Esophagus squamous epithelium (tissue), 5 donors: Measurements from ENCODE around the gene SEC23IP. TPM values are rescaled to one million over a fixed set of nuclear protein-coding genes. Genes with fewer than 3 reads are reported as not detected.

Experiments used
- DNase-seq: peaks from one replicate; lab custom pipeline; 2025; lab: John Stamatoyannopoulos, UW
- H3K27ac ChIP-seq, 4 donors: fragments of 200-600 bp; sonication (generic); one replicate each; pipeline ENCODE4 v1.5.1; 2016 to 2019; ENCODE audit warnings: mild to moderate bottlenecking in 1 of 4
- H3K27me3 ChIP-seq, 4 donors: fragments of 200-600 bp; sonication (generic); 1 replicate in 3 of 4; 2 replicates in 1 of 4; pipeline versions ENCODE4 v1.5.1 to v1.6.0; 2017 to 2021; ENCODE audit warnings: antibody characterized with exemption in 1 of 4
- H3K36me3 ChIP-seq, 3 donors: fragments of 200-600 bp; sonication (generic); one replicate each; pipeline ENCODE4 v1.5.1; 2016 to 2019
- H3K4me1 ChIP-seq, 3 donors: fragments of 200-600 bp; sonication (generic); one replicate each; pipeline ENCODE4 v1.5.1; 2017 to 2019
- H3K4me3 ChIP-seq, 4 donors: fragments of 200-600 bp; sonication (generic); 1 replicate in 3 of 4; 2 replicates in 1 of 4; pipeline ENCODE4 v1.5.1; 2016 to 2019; ENCODE audit warnings: mild to moderate bottlenecking in 2 of 4, moderate library complexity in 1 of 4
- H3K9me3 ChIP-seq, 3 donors: fragments of 200-600 bp; sonication (generic); one replicate each; pipeline ENCODE4 v1.5.1; 2016 to 2019
- POLR2A ChIP-seq, 4 donors: fragments of 450-650 bp; IDR thresholded peaks; one replicate each; pipeline ENCODE4 v1.6.1; 2017; ENCODE audit warnings: antibody characterized with exemption in 4 of 4, mild to moderate bottlenecking in 4 of 4, moderate library complexity in 3 of 4
- WGBS, 2 donors: methylation state at CpG; one replicate each; pipeline ENCODE4 v1.1.5; 2018; 5-methylcytosine and 5-hydroxymethylcytosine counted together
- intact Hi-C: fragments of 100-400 bp; cut with DNase I; formaldehyde crosslinking; loops from one replicate; pipeline ENCODE4 v1.15.0; 2022
- small RNA-seq, 4 donors: library from RNA; depleted of rRNA; stranded (forward); fragments of <200 nt; gene quantifications; one replicate each; pipeline ENCODE3, GENCODE V24; 2016
- total RNA-seq, 4 donors: library from RNA; depleted of rRNA; stranded (reverse); fragments of >200 nt; gene quantifications; one replicate each; pipeline ENCODE4 v1.1.0, GENCODE V29; 2016
- TF ChIP-seq, protein P1 (sequence below), 6 experiments: fragments of 450-650 bp in 4 of 6; fragments of 200-600 bp in 2 of 6; sonication (generic) in 2 of 6; IDR thresholded peaks; one replicate each; pipeline ENCODE4 v1.5.1; 2016 to 2019; ENCODE audit warnings: antibody characterized with exemption in 6 of 6, mild to moderate bottlenecking in 4 of 6, moderate library complexity in 4 of 6
- donor health status: DM: yes; HTN: yes; CAD: no.

SEC23IP gene
- total RNA-seq, 4 donors from 2014 or later = 13.0 to 20.5 (median 16.5) TPM

DNA sequence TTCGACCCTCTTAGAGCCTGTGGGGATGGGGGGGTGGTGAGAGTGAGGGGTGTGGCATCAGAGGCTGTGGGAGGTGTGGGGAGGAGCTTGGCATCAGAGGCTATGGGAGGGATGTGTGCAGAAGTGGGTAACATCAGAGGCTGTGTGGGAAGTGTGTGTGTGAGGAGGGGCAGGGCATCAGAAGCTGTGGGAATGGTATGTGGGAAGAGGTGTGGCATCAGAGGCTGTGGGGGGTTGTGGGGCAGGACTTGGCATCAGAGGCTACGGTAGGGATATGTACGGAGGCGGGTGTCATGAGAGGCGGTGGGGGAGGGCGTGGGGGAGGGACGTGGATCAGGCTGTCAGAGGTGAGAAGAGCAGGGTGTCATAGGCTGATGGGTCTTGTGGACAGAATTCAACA is 97.4 kb downstream of the SEC23IP start:
- WGBS, 2 donors = 73 to 75% methylated on average over 6 to 7 of the region's 7 CpGs
- Histone ChIP-seq H3K36me3 (no peaks in the 10 kb centered on the region), H3K27me3 (peaks cover 0 to 5% (median 0%) of the 10 kb centered on the region in 4 donors), H3K4me1 (no peaks in the 10 kb centered on the region), H3K27ac (no peak overlapping the region), H3K4me3 (no peak overlapping the region), H3K9me3 (no peaks in the 10 kb centered on the region)
- intact Hi-C loops = no loop called here
- no peak for DNase-seq
- TF ChIP-seq, protein P1, sequence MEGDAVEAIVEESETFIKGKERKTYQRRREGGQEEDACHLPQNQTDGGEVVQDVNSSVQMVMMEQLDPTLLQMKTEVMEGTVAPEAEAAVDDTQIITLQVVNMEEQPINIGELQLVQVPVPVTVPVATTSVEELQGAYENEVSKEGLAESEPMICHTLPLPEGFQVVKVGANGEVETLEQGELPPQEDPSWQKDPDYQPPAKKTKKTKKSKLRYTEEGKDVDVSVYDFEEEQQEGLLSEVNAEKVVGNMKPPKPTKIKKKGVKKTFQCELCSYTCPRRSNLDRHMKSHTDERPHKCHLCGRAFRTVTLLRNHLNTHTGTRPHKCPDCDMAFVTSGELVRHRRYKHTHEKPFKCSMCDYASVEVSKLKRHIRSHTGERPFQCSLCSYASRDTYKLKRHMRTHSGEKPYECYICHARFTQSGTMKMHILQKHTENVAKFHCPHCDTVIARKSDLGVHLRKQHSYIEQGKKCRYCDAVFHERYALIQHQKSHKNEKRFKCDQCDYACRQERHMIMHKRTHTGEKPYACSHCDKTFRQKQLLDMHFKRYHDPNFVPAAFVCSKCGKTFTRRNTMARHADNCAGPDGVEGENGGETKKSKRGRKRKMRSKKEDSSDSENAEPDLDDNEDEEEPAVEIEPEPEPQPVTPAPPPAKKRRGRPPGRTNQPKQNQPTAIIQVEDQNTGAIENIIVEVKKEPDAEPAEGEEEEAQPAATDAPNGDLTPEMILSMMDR (IDR thresholded peaks at IDR 0.05) = no peak
- no peak for TF ChIP-seq POLR2A (IDR thresholded peaks at IDR 0.05)

DNA sequence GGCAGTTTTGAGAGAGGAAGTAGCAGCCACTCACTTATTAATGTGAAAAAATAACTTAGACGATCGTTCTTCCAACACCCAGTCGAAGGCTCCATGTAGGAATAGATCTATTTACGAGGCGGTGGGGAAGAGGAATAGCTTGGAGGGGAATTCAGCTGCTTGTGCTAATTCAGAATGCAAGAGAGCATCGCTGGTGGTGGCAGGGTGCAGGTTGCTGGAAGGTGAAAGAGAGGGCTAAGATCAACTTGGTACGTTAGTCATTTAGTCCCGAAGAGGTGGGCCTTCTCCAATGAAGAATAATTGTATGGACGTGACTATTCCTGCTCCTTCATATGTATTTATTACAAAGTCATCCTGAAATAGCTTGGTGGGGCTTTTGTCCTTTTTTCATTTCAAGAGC is 98.5 kb downstream of the SEC23IP start:
- no peak for DNase-seq
- WGBS, 2 donors = 37 to 62% methylated on average over 9 of the region's 9 CpGs
- H3K27me3 ChIP-seq = peaks cover 0 to 5% (median 0%) of the 10 kb centered on the region in 4 donors
- H3K36me3 ChIP-seq = no peaks in the 10 kb centered on the region
- H3K9me3 ChIP-seq = peaks cover 0 to 6% (median 0%) of the 10 kb centered on the region in 3 donors
- no peak overlapping the region for H3K4me3 ChIP-seq
- intact Hi-C loops = no loop called here
- H3K27ac ChIP-seq = no peak overlapping the region
- H3K4me1 ChIP-seq = no peaks in the 10 kb centered on the region
- TF ChIP-seq POLR2A (IDR thresholded peaks at IDR 0.05) = no peak
- TF ChIP-seq, protein P1 (IDR thresholded peaks at IDR 0.05) = no peak

DNA sequence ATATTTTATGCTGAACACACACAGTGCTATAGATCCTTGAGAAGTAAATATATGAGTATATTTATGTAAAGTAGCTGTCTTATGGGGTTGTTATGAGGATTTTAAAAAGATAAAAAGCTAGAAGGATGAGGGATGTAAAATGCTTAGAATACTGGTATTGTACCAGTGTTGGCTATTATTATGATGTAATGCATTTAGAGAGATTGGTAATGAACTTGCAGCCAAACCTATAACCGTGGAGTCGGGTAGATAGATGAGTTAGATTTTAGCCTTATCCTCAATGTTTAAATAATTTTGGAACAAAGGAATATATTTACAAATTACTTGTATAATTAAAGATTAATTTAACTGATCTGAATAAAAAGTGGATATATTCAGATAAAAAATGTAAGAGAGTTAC is 99.3 kb downstream of the SEC23IP start:
- no peak overlapping the region for H3K4me3 ChIP-seq
- DNase-seq = no peak
- H3K4me1 ChIP-seq = no peaks in the 10 kb centered on the region
- intact Hi-C loops = no loop called here
- no peaks in the 10 kb centered on the region for H3K36me3 ChIP-seq
- H3K27ac ChIP-seq = no peak overlapping the region
- no peak for TF ChIP-seq POLR2A (IDR thresholded peaks at IDR 0.05)
- TF ChIP-seq, protein P1 (IDR thresholded peaks at IDR 0.05) = no peak
- WGBS, 2 donors = 74 to 92% methylated on average over 2 of the region's 2 CpGs
- peaks cover 0 to 7% (median 0%) of the 10 kb centered on the region in 3 donors for H3K9me3 ChIP-seq
- H3K27me3 ChIP-seq = peaks cover 0 to 5% (median 0%) of the 10 kb centered on the region in 4 donors

Small RNAs within 50 kb of the gene (small RNA-seq; reads per million reads assigned to genes)
- 0 reads per million in 4 donors for gene MIR4682

Other genes with a start within 250 kb of the SEC23IP start
- gene BAG3, start 241.3 kb upstream of the SEC23IP start, total RNA-seq = 100 to 1,000 TPM in 1 of 4 donors, 10 to 100 TPM in 3; 51.6 to 102 (median 57.2) TPM
- 10 to 100 TPM in 2 of 4 donors, 1 to 10 TPM in 2; 5.3 to 11.4 (median 9.4) TPM for gene INPP5F, start 166.7 kb upstream of the SEC23IP start, total RNA-seq
- gene MCMBP, start 19.9 kb upstream of the SEC23IP start, total RNA-seq = 10 to 100 TPM; 24.2 to 54.9 (median 41.8) TPM